Activated CD4-positive, alpha-beta T cell treated with anti-CD3 and anti-CD28 coated beads, Interleukin-2, amount 10 ng/mL, durations not matched to agents 7 days and 5 days (primary cell): ENCODE results near the gene CCDC32. TPM values are rescaled to one million over a fixed set of nuclear protein-coding genes. Genes with fewer than 3 reads are reported as not detected.

Experiments
- CTCF ChIA-PET: fragments of 350-600 bp; sonication (Branson Sonifier 250); formaldehyde crosslinking; loops from one replicate; lab custom pipeline; 2021; ENCODE audit warnings: antibody characterized with exemption; lab: Charles Lee
- POLR2A ChIA-PET: fragments of 350-600 bp; sonication (Branson Sonifier 250); formaldehyde crosslinking; loops from one replicate; lab custom pipeline; 2021; ENCODE audit warnings: antibody characterized with exemption; lab: Charles Lee
- DNase-seq: peaks from one replicate; pipeline ENCODE4 v3.0.0-alpha.2; 2020
- H3K27ac Mint-ChIP-seq: one replicate; pipeline ENCODE4 v1.8.0; 2021; ENCODE audit warnings: mild to moderate bottlenecking, moderate library complexity, mixed read lengths
- H3K27me3 Mint-ChIP-seq: one replicate; pipeline ENCODE4 v1.8.0; 2021; ENCODE audit warnings: mixed read lengths
- H3K36me3 Mint-ChIP-seq: one replicate; pipeline ENCODE4 v1.8.0; 2021; ENCODE audit warnings: low read depth, mixed read lengths
- H3K4me1 Mint-ChIP-seq: one replicate; pipeline ENCODE4 v1.8.0; 2021; ENCODE audit warnings: mixed read lengths
- H3K4me3 Mint-ChIP-seq: one replicate; pipeline ENCODE4 v1.8.0; 2021; ENCODE audit warnings: mild to moderate bottlenecking, moderate library complexity, mixed read lengths
- H3K9me3 Mint-ChIP-seq: one replicate; pipeline ENCODE4 v1.8.0; 2021; ENCODE audit warnings: mixed read lengths
- total RNA-seq, 2 experiments: library from RNA; stranded (reverse); gene quantifications; one replicate each; pipeline ENCODE4 v1.2.3, GENCODE V29; 2021

The CCDC32 gene
- total RNA-seq, 2 experiments from 2014 or later = 17.0 to 22.7 TPM

DNA sequence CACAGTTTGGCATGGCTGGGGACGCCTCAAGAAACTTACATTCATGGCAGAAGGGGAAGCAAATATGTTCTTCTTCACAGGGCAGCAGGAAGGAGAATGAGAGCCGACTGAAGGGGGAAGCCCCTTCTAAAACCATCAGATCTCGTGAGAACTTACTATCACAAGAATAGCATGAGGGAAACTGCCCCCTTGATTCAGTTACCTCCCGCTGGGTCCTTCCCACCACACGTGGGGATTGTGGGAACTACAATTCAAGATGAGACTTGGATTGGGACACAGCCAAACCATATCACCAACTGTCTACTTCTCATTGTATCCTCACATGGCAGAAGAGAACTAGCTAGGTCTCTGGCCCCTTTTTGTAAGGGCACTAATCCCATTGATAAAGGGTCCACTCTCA, 30.5 kb downstream of the CCDC32 start:
- H3K4me3 Mint-ChIP-seq = no peak overlapping the region
- H3K9me3 Mint-ChIP-seq = no peaks in the 10 kb centered on the region
- ChIA-PET CTCF (interaction anchor here (0.5 kb wide), 1 partner anchor 143 kb away, joined by 3 read pairs; no protein-coding TSS in a partner anchor), POLR2A (no interaction called here)
- no peak for DNase-seq
- no peaks in the 10 kb centered on the region for H3K36me3 Mint-ChIP-seq
- no peak overlapping the region for H3K27ac Mint-ChIP-seq
- H3K4me1 Mint-ChIP-seq = no peaks in the 10 kb centered on the region
- H3K27me3 Mint-ChIP-seq = no peaks in the 10 kb centered on the region

DNA sequence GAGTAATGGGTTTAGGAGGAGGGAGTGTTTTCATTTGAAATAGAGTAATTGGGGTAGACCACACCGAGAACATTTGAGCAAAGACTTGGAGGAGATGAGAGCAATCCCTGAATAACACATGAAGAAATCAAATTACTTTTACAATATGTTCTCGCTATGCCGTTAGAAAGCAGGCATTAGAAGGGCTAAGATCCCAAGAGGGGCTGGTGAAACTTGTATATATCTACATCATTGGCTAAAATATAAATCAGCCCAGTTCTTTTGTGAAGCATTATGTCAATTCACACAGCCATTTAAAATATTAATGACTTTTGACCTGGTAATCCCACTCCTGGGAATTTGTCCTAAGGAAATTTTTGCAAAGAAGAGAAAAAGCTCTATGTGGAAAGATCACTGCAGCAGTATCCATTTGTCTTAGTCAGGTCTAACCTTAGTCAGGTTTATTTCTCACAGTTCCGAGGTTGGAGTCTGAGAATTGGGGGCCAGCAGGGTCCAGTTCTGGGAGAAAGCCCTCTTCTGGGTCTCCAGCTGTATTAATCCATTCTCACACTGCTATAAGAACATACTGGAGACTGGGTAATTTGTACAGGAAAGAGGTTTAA, 31.0 kb downstream of the CCDC32 start:
- Mint-ChIP-seq H3K27ac (no peak overlapping the region), H3K4me3 (no peak overlapping the region), H3K4me1 (no peaks in the 10 kb centered on the region), H3K9me3 (no peaks in the 10 kb centered on the region), H3K27me3 (no peaks in the 10 kb centered on the region), H3K36me3 (no peaks in the 10 kb centered on the region)
- ChIA-PET CTCF (no interaction called here), POLR2A (no interaction called here)
- DNase-seq = no peak

DNA sequence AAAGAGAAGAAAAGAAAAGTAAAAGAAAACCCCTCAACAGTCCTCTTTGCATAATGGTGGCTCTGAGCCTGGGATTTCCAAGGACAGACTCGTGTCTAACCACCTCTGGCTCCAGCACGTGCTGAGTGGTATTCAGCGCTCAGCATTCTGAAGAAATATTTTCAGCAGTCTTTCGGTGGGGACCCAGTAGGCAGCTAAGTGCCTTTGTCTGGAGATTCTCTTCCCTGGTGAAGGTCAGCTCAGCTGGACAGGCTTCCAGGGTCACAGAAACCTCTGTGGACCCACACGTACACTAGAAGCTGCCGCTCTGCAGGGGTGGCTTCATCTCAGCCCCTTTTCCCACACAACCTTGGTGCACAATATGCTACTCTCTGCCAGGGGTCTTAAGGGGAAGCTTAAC, 36.0 kb downstream of the CCDC32 start:
- Mint-ChIP-seq H3K9me3 (no peaks in the 10 kb centered on the region), H3K27ac (no peak overlapping the region), H3K4me3 (no peak overlapping the region), H3K4me1 (no peaks in the 10 kb centered on the region), H3K27me3 (no peaks in the 10 kb centered on the region), H3K36me3 (no peaks in the 10 kb centered on the region)
- POLR2A ChIA-PET = no interaction called here
- CTCF ChIA-PET = interaction anchor here (0.6 kb wide), 1 partner anchor 99 kb away, joined by 3 read pairs; no protein-coding TSS in a partner anchor
- no peak for DNase-seq

DNA sequence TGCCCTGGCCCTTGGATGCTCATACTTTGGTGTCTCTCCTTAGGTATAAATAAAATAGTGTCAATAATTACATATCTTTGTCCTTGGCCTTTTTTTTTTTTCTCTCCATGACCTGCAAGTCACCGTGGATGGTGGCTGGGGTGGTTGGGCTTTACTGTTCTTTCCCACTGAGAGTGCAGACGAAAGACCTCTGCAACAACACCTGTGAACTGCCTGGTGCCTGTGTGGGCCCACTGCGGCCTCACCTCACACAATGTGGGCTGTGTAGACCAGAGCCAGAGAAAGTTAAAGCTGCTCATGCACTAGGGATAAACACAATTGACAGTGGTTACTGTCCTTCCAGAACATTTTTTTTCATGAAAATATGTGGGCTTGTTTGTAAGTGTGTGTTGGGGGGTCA, 39.0 kb downstream of the CCDC32 start:
- Mint-ChIP-seq H3K9me3 (no peaks in the 10 kb centered on the region), H3K36me3 (no peaks in the 10 kb centered on the region), H3K27me3 (no peaks in the 10 kb centered on the region), H3K27ac (no peak overlapping the region), H3K4me1 (no peaks in the 10 kb centered on the region), H3K4me3 (no peak overlapping the region)
- no peak for DNase-seq
- ChIA-PET CTCF (interaction anchor here (1.4 kb wide), 1 partner anchor 16 kb away, joined by 5 read pairs; no protein-coding TSS in a partner anchor), POLR2A (no interaction called here)

DNA sequence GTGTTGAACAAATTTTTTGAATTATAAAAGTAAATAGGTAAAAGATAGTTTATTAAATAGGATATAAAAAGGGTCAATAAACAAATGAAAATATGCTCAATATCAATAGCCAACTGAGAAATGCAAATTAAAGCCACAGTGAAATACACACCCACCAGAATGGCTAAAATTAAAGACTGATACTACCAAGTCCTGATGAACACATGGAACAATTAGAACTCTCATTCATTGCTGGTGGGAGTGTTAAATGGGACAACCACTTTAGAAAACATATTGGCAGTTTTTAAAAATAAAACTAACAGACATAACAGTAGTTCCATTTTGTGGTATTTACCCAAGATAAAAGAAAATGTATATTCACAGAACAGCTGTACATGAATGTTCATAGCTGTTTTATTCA, 41.2 kb downstream of the CCDC32 start:
- Mint-ChIP-seq H3K27me3 (no peaks in the 10 kb centered on the region), H3K4me3 (no peak overlapping the region), H3K4me1 (peaks cover 4% of the 10 kb centered on the region), H3K9me3 (no peaks in the 10 kb centered on the region), H3K27ac (no peak overlapping the region), H3K36me3 (no peaks in the 10 kb centered on the region)
- CTCF ChIA-PET = interaction anchor here (0.7 to 1.3 kb wide), 4 partner anchors 16 to 1031 kb away, joined by 3 to 7 read pairs (median 4); no protein-coding TSS in a partner anchor
- DNase-seq = no peak
- POLR2A ChIA-PET = interaction anchor here (0.7 kb wide), 1 partner anchor 482 kb away, joined by 7 read pairs; no protein-coding TSS in a partner anchor

DNA sequence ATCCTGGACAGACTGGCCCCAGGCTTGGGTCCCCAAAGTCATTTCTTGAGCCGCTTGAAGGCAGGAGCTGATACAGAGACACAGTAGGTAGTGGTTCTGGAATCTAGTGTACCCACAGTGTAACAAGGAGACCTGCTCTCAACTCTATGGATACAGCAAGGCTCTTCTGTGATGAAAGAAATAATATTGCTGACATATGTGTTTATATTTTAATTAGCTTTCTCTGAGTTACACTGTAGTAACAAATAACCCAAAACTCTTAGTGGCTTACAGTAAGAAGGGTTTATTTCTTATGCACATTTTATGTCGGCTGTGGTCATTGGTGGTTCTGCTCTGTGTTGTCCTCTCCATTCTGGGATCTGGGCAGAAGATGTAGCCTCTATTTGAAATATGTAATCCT, 48.5 kb downstream of the CCDC32 start:
- H3K4me1 Mint-ChIP-seq = peaks cover 12% of the 10 kb centered on the region
- no peak overlapping the region for H3K27ac Mint-ChIP-seq
- ChIA-PET CTCF (no interaction called here), POLR2A (no interaction called here)
- H3K27me3 Mint-ChIP-seq = peaks cover 35% of the 10 kb centered on the region
- H3K9me3 Mint-ChIP-seq = no peaks in the 10 kb centered on the region
- DNase-seq = no peak
- no peaks in the 10 kb centered on the region for H3K36me3 Mint-ChIP-seq
- no peak overlapping the region for H3K4me3 Mint-ChIP-seq

DNA sequence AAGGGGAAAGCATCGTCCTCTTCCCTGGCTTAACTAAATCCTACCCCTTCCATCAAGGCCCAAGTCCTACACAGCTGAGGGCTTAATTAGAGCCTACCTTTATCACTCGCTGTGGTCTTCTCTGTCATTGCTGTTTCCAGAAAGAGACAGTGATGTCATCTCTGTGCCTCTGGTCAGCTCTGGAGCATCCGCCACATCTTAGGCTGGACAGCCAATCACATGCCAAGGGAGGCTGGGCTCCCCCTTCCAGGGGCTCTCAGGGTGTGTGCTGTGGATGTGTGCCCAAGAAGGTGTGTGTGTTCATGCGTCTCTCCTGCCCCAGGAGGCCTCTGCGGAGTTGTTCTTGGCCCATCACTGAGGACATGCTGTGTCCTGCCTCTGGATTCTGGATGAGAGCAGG, 51.2 kb downstream of the CCDC32 start:
- Mint-ChIP-seq H3K27me3 (peaks cover 50% of the 10 kb centered on the region), H3K4me3 (no peak overlapping the region), H3K4me1 (peaks cover 13% of the 10 kb centered on the region), H3K27ac (no peak overlapping the region), H3K9me3 (no peaks in the 10 kb centered on the region), H3K36me3 (no peaks in the 10 kb centered on the region)
- DNase-seq = no peak
- POLR2A ChIA-PET = no interaction called here
- CTCF ChIA-PET = interaction anchor here (0.6 kb wide), 1 partner anchor 394 kb away, joined by 3 read pairs; no protein-coding TSS in a partner anchor

DNA sequence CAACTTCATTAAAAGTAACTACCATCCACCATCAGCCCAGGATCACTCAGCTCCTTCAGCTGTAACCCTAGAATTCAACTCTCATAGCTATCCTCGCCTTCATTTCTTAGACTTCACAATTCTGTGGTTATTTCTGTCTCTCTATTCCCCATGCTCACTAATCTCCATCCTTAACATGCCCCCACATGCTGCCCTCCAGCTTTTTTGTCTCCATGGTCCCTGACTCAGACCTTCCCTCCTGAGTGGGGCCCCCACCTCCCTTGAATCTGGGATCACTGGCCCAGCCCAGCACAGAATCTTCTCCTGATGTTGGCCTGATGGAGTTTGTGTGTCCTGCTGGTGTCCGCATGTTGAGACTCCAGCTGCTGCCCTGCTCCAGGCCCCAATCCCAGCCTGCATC, 52.4 kb downstream of the CCDC32 start:
- POLR2A ChIA-PET = no interaction called here

DNA sequence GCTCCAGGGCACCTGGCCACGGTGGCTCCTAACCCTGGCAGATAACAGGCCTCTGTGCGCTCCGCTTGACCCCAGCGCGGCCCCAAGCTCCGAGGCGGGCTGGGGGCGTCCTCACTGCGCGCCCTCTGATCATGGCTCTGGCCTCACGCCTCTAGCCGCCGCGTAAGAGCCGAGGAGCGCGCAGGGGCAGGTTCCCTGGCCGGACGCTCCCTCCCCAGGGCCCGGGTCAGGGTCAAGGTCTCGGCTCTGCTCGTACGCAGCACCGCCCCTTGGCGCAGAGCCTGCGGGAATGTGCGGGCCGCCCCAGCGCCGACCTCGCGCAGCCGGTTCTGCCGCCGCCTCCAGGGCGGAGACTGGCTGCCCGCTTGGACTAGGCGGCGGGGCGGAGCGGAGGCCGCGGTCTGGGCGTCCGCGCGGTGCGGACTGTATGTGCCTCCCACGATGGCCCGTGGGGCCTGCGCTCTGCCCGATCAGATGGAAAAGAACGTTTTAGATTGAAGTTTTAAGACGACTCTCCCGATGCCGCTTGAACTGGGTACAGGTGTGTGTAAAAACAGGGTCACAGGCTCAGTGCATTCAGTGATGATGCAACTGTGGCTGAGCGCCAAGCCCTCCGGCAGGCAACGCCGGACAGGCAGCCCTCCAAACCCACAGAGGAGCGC, 53.2 kb downstream of the CCDC32 start:
- H3K27ac Mint-ChIP-seq = no peak overlapping the region
- H3K27me3 Mint-ChIP-seq = peaks cover 65% of the 10 kb centered on the region
- H3K9me3 Mint-ChIP-seq = no peaks in the 10 kb centered on the region
- CTCF ChIA-PET = no interaction called here
- POLR2A ChIA-PET = no interaction called here
- H3K36me3 Mint-ChIP-seq = no peaks in the 10 kb centered on the region
- peaks cover 24% of the 10 kb centered on the region for H3K4me1 Mint-ChIP-seq
- peak overlapping the region; percentile 59 for H3K4me3 Mint-ChIP-seq
- no peak for DNase-seq

More for the DNA sequence above, 52.4 kb downstream of the CCDC32 start:
- Mint-ChIP-seq H3K27me3 (peaks cover 60% of the 10 kb centered on the region), H3K4me3 (peak overlapping the region; percentile 48), H3K4me1 (peaks cover 17% of the 10 kb centered on the region), H3K36me3 (no peaks in the 10 kb centered on the region), H3K9me3 (no peaks in the 10 kb centered on the region), H3K27ac (no peak overlapping the region)
- DNase-seq = no peak
- CTCF ChIA-PET = no interaction called here

DNA sequence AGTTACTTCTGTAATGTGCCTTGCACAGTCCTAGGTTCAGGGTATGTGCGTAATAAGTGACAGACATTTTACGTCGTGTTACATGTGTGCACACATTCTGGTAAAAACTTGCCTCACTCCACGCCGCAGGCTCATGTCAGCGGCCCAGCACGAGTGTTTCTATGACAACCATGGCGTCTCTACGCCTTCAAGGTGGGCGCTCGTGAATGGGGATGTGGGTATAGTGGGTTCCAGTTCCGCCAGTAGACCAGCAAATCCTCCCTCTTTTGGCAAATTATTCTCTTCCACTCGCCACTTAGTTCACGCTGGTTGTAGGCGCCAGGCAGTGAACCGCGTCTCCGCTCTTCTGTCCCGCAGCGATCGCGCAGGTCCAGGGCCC, 53.8 kb downstream of the CCDC32 start:
- H3K36me3 Mint-ChIP-seq = no peaks in the 10 kb centered on the region
- CTCF ChIA-PET = no interaction called here
- POLR2A ChIA-PET = no interaction called here
- H3K9me3 Mint-ChIP-seq = no peaks in the 10 kb centered on the region
- peaks cover 68% of the 10 kb centered on the region for H3K27me3 Mint-ChIP-seq
- no peak for DNase-seq
- no peak overlapping the region for H3K27ac Mint-ChIP-seq
- H3K4me1 Mint-ChIP-seq = peaks cover 27% of the 10 kb centered on the region
- H3K4me3 Mint-ChIP-seq = peak overlapping the region; percentile 59

DNA sequence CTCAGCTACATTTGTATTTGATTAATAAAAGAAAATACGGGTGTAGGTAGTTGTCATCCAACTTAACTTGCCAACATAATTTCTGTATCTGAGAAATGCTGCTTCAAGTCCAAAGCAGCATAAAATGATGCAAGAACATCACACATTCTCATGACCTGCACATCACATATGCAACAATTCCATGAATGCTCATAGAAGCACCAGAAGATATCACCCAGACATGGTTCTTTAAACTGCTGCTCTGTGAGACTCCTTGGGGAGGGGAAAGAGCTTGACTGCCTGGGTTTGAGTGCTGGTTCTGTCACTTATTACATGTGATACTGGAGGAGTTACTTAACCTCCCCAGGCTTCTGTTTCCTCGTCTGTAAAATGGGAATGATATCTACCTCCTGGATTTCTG, 54.6 kb downstream of the CCDC32 start:
- Mint-ChIP-seq H3K27me3 (peaks cover 65% of the 10 kb centered on the region), H3K4me3 (no peak overlapping the region), H3K4me1 (peaks cover 27% of the 10 kb centered on the region), H3K36me3 (no peaks in the 10 kb centered on the region), H3K27ac (no peak overlapping the region), H3K9me3 (no peaks in the 10 kb centered on the region)
- DNase-seq = no peak
- POLR2A ChIA-PET = no interaction called here
- CTCF ChIA-PET = no interaction called here

DNA sequence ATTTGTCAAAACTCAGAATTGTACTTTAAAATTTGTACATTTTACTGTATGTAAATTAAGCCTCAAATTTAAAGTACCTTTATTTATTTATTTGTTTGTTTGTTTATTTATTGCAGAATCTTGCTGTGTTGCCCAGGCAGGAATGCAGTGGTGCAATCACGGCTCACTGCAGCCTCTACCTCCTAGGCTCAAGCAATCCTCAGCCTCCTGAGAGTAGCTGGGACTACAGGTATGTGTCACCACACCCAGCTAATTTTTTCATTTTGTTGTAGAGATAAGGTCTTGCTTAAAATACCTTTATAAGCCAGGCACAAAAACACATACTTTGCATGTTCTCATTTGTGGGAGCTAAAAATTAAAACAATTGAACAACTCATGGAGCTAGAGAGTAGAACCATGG, 56.6 kb downstream of the CCDC32 start:
- no peaks in the 10 kb centered on the region for H3K36me3 Mint-ChIP-seq
- ChIA-PET POLR2A (no interaction called here), CTCF (interaction anchor here (0.5 kb wide), 1 partner anchor 80 kb away, joined by 3 read pairs; no protein-coding TSS in a partner anchor)
- no peak overlapping the region for H3K4me3 Mint-ChIP-seq
- peaks cover 27% of the 10 kb centered on the region for H3K4me1 Mint-ChIP-seq
- no peak overlapping the region for H3K27ac Mint-ChIP-seq
- H3K9me3 Mint-ChIP-seq = no peaks in the 10 kb centered on the region
- no peak for DNase-seq
- peaks cover 62% of the 10 kb centered on the region for H3K27me3 Mint-ChIP-seq

DNA sequence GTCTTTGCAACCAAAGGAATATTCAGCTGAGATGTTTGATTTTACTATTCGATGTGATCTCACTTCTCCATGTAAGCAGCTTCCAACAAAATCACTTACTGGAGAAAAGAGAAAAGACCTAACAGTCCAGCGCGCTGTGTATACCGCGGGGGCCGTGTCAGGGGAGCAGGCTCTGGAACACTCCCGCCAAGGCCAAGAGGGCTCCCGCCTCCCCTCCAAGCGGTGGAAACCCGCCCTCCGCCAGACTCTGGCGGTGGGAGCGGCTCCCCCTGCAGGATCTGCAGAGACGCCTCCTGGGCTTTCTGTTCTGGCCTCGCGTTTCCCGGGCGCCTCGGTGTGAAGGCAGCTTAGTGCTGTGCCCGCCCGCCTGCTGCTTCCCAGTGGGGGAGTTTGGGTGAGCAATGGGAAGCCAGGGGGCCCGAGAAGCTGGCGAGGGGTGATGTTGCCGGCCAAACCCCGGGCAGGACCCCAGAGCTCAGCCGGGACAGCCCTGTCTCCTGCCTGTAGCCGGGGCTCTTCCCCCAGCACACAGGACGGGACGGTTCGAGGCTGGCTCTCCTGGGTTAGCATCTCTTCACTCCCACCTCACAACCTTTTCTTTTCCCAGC, 57.8 kb downstream of the CCDC32 start:
- H3K4me3 Mint-ChIP-seq = peak overlapping the region; percentile 1
- H3K27ac Mint-ChIP-seq = no peak overlapping the region
- ChIA-PET POLR2A (no interaction called here), CTCF (interaction anchor here (0.7 to 1.9 kb wide), 4 partner anchors 17 to 67 kb away, joined by 3 to 5 read pairs (median 4); partner anchors contain the start of genes BAHD1 and CCDC32)
- peaks cover 58% of the 10 kb centered on the region for H3K27me3 Mint-ChIP-seq
- H3K36me3 Mint-ChIP-seq = no peaks in the 10 kb centered on the region
- H3K4me1 Mint-ChIP-seq = peaks cover 23% of the 10 kb centered on the region
- peak; percentile 66 for DNase-seq
- H3K9me3 Mint-ChIP-seq = no peaks in the 10 kb centered on the region
